Measurements from ENCODE around the gene ATRX.

DNA sequence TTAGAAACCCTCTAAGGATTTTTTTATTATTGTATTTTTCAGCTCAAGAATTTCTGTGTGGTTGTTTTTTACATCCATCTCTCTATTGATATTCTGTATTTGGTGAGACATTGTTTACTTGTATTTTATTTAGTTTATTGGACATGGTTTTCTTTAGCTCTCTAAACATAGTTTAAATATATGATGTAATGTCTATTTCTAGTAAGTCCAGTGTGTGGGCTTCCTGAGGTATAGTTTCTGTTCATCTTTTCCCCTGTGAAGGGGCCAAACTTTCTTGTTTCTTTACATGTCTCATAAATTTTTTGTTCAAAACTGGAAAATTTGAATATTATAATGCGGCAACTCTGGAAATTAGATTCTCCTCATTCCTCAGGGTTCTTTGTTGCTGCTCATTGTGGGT lies 28.2 kb upstream of the ATRX start:
- TF ChIP-seq CTCF (IDR thresholded peaks at IDR 0.05; ENCODE audit: low read length) (no peak), EZH2 (IDR thresholded peaks at IDR 0.05; ENCODE audit: borderline replicate concordance, low read length) (no peak)

All from OCI-LY1 (cell line).